ENCODE data around the gene CLSTN2. TPM values are rescaled to one million over a fixed set of nuclear protein-coding genes. Genes with fewer than 3 reads are reported as not detected.

The CLSTN2 gene
- total RNA-seq, 1 experiment from 2014 or later = 0.02 TPM

DNA sequence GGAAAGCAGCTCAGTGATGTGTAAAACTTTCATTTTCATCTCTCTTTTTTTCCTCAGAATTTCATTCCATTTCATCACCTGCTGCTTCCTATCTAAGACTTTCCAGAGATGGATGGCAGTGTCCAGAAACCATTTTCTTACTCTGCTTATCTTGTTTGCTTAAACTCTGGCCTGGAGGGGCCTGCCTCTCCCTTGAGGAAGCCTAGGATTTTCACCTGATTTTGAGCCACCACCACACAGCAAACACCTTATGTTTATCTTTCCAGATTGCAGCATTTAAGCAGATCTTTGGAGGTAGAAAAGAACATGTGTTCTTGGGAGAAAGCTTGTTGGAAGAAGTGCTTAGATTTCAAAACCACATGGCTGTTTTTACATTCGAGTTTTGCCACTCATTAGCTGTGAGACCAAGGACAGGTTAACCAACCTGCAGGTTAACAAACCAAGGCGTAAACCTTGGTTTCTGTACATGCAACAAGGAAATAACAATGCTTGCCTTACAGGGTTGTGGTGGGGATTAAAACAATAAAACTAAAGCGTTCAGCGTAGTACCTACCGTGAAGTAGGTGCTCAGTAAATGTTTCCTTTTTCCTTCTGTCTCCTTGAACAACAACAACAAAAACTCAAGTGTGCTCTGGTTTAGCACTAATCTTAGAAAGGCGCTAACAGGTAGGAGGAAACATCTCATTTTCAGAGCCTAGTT is 120.3 kb downstream of the CLSTN2 start (continued):
- TF ChIP-seq, protein P1, sequence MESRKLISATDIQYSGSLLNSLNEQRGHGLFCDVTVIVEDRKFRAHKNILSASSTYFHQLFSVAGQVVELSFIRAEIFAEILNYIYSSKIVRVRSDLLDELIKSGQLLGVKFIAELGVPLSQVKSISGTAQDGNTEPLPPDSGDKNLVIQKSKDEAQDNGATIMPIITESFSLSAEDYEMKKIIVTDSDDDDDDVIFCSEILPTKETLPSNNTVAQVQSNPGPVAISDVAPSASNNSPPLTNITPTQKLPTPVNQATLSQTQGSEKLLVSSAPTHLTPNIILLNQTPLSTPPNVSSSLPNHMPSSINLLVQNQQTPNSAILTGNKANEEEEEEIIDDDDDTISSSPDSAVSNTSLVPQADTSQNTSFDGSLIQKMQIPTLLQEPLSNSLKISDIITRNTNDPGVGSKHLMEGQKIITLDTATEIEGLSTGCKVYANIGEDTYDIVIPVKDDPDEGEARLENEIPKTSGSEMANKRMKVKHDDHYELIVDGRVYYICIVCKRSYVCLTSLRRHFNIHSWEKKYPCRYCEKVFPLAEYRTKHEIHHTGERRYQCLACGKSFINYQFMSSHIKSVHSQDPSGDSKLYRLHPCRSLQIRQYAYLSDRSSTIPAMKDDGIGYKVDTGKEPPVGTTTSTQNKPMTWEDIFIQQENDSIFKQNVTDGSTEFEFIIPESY (IDR thresholded peaks at IDR 0.05; ENCODE audit: extremely low read depth, insufficient replicate concordance, low read length) = no peak
- no peak for TF ChIP-seq EGR1 (IDR thresholded peaks at IDR 0.05; ENCODE audit: low read depth)
- no peak for TF ChIP-seq ELF1 (IDR thresholded peaks at IDR 0.05; ENCODE audit: borderline replicate concordance, low read depth)
- no peak for TF ChIP-seq FOSL1 (IDR thresholded peaks at IDR 0.05; ENCODE audit: low read depth)
- TF ChIP-seq CBX3 (IDR thresholded peaks at IDR 0.05; ENCODE audit: low read depth) = no peak

DNA sequence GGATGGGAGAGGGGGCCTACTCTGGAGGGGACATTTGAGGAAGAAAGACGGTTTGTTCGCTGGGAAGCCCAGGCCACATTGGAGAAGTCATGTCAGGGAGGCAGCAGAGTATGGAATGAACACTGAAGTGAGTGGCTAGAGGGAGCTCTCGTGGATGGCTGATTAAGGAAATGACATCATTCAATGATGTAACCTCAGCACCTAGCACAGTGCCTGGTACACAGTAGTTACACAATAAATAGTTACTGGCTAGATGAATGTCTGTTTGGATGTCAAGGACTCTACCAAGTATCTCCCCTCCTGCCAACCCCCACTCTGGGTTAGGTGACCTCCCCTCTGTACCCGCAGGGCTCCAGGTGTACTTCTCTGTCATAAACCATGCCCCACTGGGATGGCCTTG is 121.1 kb downstream of the CLSTN2 start:
- Histone ChIP-seq H3K4me2 (ENCODE audit: low read length) (no peak overlapping the region), H3K27me3 (ENCODE audit: insufficient read depth, low read length) (peaks cover 40% of the 10 kb centered on the region), H3K79me2 (ENCODE audit: insufficient read depth, low read length) (no peaks in the 10 kb centered on the region), H3K27ac (ENCODE audit: low read depth, low read length) (no peak overlapping the region), H3K4me1 (ENCODE audit: control insufficient read depth in 1 of 2, insufficient read depth in 2 of 2, low read length in 2 of 2) (no peaks in the 10 kb centered on the region), H2AFZ (ENCODE audit: low read depth, low read length, poor library complexity, severe bottlenecking) (no peak overlapping the region), H3K9ac (ENCODE audit: low read length) (no peak overlapping the region), H3K9me3 (ENCODE audit: control insufficient read depth in 1 of 2, insufficient read depth in 1 of 2, low read depth in 1 of 2, low read length in 2 of 2) (no peaks in the 10 kb centered on the region), H3K9me2 (ENCODE audit: insufficient read depth) (no peaks in the 10 kb centered on the region), H3K36me3 (ENCODE audit: control insufficient read depth in 1 of 2, insufficient read depth in 2 of 2, low read length in 2 of 2) (no peaks in the 10 kb centered on the region), H4K20me1 (ENCODE audit: insufficient read depth) (no peaks in the 10 kb centered on the region), H3K4me3 (replicated peaks in 1 of 2; ENCODE audit: low read depth in 1 of 2, low read length in 2 of 2) (no peak overlapping the region)
- TF ChIP-seq ELF1 (IDR thresholded peaks at IDR 0.05; ENCODE audit: borderline replicate concordance, low read depth) (no peak), FOSL1 (IDR thresholded peaks at IDR 0.05; ENCODE audit: low read depth) (no peak), TCF7L2 (IDR thresholded peaks at IDR 0.05; ENCODE audit: borderline replicate concordance, extremely low read depth, insufficient read depth, insufficient read length) (no peak), YY1 (IDR thresholded peaks at IDR 0.05; ENCODE audit: extremely low read depth, insufficient replicate concordance, low read depth, low read length) (no peak)
- TF ChIP-seq, protein P1 (IDR thresholded peaks at IDR 0.05; ENCODE audit: extremely low read depth, insufficient replicate concordance, low read length) = no peak
- TF ChIP-seq, protein P2, sequence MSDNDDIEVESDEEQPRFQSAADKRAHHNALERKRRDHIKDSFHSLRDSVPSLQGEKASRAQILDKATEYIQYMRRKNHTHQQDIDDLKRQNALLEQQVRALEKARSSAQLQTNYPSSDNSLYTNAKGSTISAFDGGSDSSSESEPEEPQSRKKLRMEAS (IDR thresholded peaks at IDR 0.05) = no peak
- TF ChIP-seq, protein P3, sequence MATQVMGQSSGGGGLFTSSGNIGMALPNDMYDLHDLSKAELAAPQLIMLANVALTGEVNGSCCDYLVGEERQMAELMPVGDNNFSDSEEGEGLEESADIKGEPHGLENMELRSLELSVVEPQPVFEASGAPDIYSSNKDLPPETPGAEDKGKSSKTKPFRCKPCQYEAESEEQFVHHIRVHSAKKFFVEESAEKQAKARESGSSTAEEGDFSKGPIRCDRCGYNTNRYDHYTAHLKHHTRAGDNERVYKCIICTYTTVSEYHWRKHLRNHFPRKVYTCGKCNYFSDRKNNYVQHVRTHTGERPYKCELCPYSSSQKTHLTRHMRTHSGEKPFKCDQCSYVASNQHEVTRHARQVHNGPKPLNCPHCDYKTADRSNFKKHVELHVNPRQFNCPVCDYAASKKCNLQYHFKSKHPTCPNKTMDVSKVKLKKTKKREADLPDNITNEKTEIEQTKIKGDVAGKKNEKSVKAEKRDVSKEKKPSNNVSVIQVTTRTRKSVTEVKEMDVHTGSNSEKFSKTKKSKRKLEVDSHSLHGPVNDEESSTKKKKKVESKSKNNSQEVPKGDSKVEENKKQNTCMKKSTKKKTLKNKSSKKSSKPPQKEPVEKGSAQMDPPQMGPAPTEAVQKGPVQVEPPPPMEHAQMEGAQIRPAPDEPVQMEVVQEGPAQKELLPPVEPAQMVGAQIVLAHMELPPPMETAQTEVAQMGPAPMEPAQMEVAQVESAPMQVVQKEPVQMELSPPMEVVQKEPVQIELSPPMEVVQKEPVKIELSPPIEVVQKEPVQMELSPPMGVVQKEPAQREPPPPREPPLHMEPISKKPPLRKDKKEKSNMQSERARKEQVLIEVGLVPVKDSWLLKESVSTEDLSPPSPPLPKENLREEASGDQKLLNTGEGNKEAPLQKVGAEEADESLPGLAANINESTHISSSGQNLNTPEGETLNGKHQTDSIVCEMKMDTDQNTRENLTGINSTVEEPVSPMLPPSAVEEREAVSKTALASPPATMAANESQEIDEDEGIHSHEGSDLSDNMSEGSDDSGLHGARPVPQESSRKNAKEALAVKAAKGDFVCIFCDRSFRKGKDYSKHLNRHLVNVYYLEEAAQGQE (IDR thresholded peaks at IDR 0.05; ENCODE audit: low read depth) = no peak
- TF ChIP-seq, protein P4, sequence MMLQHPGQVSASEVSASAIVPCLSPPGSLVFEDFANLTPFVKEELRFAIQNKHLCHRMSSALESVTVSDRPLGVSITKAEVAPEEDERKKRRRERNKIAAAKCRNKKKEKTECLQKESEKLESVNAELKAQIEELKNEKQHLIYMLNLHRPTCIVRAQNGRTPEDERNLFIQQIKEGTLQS (IDR thresholded peaks at IDR 0.05) = no peak
- DNase-seq (ENCODE audit: low read depth, low spot score) (no peak), ATAC-seq (no peak)
- intact Hi-C loops (cut with micrococcal nuclease) = loop anchor here (10.0 kb wide), 2 partner anchors 471 to 631 kb away; no protein-coding TSS in a partner anchor
- RAD21 ChIA-PET (ENCODE audit: low non-redundant PET in 1 of 2, low total read pairs in 2 of 2, uncharacterized antibody in 2 of 2, unreplicated experiment in 2 of 2) = no interaction called here
- POLR2A ChIA-PET = no interaction called here
- no TSS peak for BruUV-seq (replicated peaks)
- CTCF ChIA-PET = no interaction called here

Measured in HCT116 (cell line).